Gastroesophageal sphincter (tissue), 3 donors: Measurements from ENCODE around the gene SIX2.

ENCODE experiments used
- EP300 ChIP-seq: sonication (generic); formaldehyde crosslinking; IDR thresholded peaks from one replicate; pipeline ENCODE4 v1.6.1; 2017; ENCODE audit warnings: antibody characterized with exemption, mild to moderate bottlenecking
- POLR2A ChIP-seq, 2 donors: fragments of 450-650 bp; IDR thresholded peaks; one replicate each; pipeline ENCODE4 v1.6.1; 2017; ENCODE audit warnings: antibody characterized with exemption in 2 of 2, mild to moderate bottlenecking in 2 of 2, moderate library complexity in 1 of 2
- POLR2AphosphoS5 ChIP-seq: sonication (generic); formaldehyde crosslinking; IDR thresholded peaks from one replicate; pipeline ENCODE4 v1.6.1; 2017; ENCODE audit warnings: antibody characterized with exemption
- TF ChIP-seq, protein P1 (sequence below), 4 experiments: fragments of 200-600 bp in 2 of 4; fragments of 450-650 bp in 2 of 4; sonication (generic) in 1 of 4; IDR thresholded peaks; one replicate each; pipeline ENCODE4 v1.5.1; 2017 to 2019; ENCODE audit warnings: antibody characterized with exemption in 4 of 4, mild to moderate bottlenecking in 2 of 4, moderate library complexity in 2 of 4

DNA sequence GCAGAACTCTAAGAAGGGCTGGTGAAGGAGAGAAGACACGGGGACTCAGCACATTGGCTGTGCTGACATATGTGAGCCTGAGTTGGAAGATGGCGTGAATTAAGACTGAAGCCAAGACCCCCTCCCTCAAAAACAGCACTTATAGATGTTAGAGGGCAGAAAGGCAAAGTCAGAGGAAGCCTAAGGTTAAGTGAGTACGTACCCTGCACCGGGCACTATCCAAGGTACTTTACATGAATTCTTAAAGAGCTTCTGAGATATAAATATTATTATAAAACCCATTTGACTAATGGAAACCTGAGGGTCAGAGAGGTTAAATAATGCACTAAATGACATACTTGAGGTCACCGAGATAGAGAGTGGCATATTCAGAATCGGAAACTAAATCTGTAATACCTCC, 42.2 kb downstream of the SIX2 start:
- TF ChIP-seq POLR2A (IDR thresholded peaks at IDR 0.05) (no peak), EP300 (no peak), POLR2AphosphoS5 (no peak)
- TF ChIP-seq, protein P1, sequence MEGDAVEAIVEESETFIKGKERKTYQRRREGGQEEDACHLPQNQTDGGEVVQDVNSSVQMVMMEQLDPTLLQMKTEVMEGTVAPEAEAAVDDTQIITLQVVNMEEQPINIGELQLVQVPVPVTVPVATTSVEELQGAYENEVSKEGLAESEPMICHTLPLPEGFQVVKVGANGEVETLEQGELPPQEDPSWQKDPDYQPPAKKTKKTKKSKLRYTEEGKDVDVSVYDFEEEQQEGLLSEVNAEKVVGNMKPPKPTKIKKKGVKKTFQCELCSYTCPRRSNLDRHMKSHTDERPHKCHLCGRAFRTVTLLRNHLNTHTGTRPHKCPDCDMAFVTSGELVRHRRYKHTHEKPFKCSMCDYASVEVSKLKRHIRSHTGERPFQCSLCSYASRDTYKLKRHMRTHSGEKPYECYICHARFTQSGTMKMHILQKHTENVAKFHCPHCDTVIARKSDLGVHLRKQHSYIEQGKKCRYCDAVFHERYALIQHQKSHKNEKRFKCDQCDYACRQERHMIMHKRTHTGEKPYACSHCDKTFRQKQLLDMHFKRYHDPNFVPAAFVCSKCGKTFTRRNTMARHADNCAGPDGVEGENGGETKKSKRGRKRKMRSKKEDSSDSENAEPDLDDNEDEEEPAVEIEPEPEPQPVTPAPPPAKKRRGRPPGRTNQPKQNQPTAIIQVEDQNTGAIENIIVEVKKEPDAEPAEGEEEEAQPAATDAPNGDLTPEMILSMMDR (IDR thresholded peaks at IDR 0.05), result no peak
